ENCODE results near the gene PAIP2. TPM values are rescaled to one million over a fixed set of nuclear protein-coding genes. Genes with fewer than 3 reads are reported as not detected.

The PAIP2 gene
- total RNA-seq, 1 experiment from 2014 or later: 79.4 TPM

GRCh38 chr5:139364466-139364865 lies 22.8 kb downstream of the PAIP2 start:
- TF ChIP-seq SIN3A (IDR thresholded peaks at IDR 0.05; ENCODE audit: borderline replicate concordance, insufficient read depth, low read depth, low read length) (no peak), REST (IDR thresholded peaks at IDR 0.05; ENCODE audit: insufficient read depth in 1 of 2, low read depth in 2 of 2, low read length in 1 of 2) (no peak)
- H3K27me3 ChIP-seq (ENCODE audit: control insufficient read depth, insufficient read depth, low read length): no peaks in the 10 kb centered on the region
- H3K4me1 ChIP-seq (ENCODE audit: control insufficient read depth, insufficient read depth, low read length): no peaks in the 10 kb centered on the region
- peaks cover 17% of the 10 kb centered on the region for H3K36me3 ChIP-seq (ENCODE audit: control insufficient read depth, insufficient read depth, low read length)
- DNase-seq (ENCODE audit: low read depth, low spot score) (no peak), ATAC-seq (no peak)
- intact Hi-C loops (cut with micrococcal nuclease; ENCODE audit: unreplicated experiment): no loop called here
- in situ Hi-C loops (cut with HindIII; ENCODE audit: low pct_unique_long_range_greater_than_20kb, low sequenced_read_pairs): no loop called here
- ChIA-PET POLR2A (no interaction called here), CTCF (no interaction called here)
- no peak overlapping the region for H3K4me3 ChIP-seq (ENCODE audit: low read depth in 2 of 2, low read length in 2 of 2)
- no peaks in the 10 kb centered on the region for H3K9me3 ChIP-seq (ENCODE audit: control insufficient read depth, insufficient read depth, low read depth, low read length)
- H3K27ac ChIP-seq (ENCODE audit: low read length): no peak overlapping the region
- TSS peak; percentile 39 for BruUV-seq (replicated peaks)

- CTCF ChIA-PET: no interaction called here
- Histone ChIP-seq H3K4me3 (ENCODE audit: low read depth in 2 of 2, low read length in 2 of 2) (no peak overlapping the region), H3K36me3 (ENCODE audit: control insufficient read depth, insufficient read depth, low read length) (peaks cover 27% of the 10 kb centered on the region)
These were observed 27.0 kb downstream of the PAIP2 start for GRCh38 chr5:139368613-139369012.

More at GRCh38 chr5:139368613-139369012, 27.0 kb downstream of the PAIP2 start:
- TF ChIP-seq, protein P1, sequence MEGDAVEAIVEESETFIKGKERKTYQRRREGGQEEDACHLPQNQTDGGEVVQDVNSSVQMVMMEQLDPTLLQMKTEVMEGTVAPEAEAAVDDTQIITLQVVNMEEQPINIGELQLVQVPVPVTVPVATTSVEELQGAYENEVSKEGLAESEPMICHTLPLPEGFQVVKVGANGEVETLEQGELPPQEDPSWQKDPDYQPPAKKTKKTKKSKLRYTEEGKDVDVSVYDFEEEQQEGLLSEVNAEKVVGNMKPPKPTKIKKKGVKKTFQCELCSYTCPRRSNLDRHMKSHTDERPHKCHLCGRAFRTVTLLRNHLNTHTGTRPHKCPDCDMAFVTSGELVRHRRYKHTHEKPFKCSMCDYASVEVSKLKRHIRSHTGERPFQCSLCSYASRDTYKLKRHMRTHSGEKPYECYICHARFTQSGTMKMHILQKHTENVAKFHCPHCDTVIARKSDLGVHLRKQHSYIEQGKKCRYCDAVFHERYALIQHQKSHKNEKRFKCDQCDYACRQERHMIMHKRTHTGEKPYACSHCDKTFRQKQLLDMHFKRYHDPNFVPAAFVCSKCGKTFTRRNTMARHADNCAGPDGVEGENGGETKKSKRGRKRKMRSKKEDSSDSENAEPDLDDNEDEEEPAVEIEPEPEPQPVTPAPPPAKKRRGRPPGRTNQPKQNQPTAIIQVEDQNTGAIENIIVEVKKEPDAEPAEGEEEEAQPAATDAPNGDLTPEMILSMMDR (IDR thresholded peaks at IDR 0.05): no peak
- TF ChIP-seq TCF7L2 (IDR thresholded peaks at IDR 0.05; ENCODE audit: low read depth, low read length) (no peak), SIN3A (IDR thresholded peaks at IDR 0.05; ENCODE audit: borderline replicate concordance, insufficient read depth, low read depth, low read length) (no peak), REST (IDR thresholded peaks at IDR 0.05; ENCODE audit: insufficient read depth in 1 of 2, low read depth in 2 of 2, low read length in 1 of 2) (no peak), POLR2AphosphoS5 (IDR thresholded peaks at IDR 0.05; ENCODE audit: low read depth, low read length) (no peak)
- POLR2A ChIA-PET: interaction anchor here (0.6 kb wide), 1 partner anchor 805 kb away, joined by 4 read pairs; no protein-coding TSS in a partner anchor
- H3K27ac ChIP-seq (ENCODE audit: low read length): no peak overlapping the region
- H3K9me3 ChIP-seq (ENCODE audit: control insufficient read depth, insufficient read depth, low read depth, low read length): no peaks in the 10 kb centered on the region
- no TSS peak for BruUV-seq (replicated peaks)
- peaks cover 4% of the 10 kb centered on the region for H3K4me1 ChIP-seq (ENCODE audit: control insufficient read depth, insufficient read depth, low read length)
- ATAC-seq (no peak), DNase-seq (ENCODE audit: low read depth, low spot score) (no peak)
- intact Hi-C loops (cut with micrococcal nuclease; ENCODE audit: unreplicated experiment): no loop called here
- H3K27me3 ChIP-seq (ENCODE audit: control insufficient read depth, insufficient read depth, low read length): no peaks in the 10 kb centered on the region
- in situ Hi-C loops (cut with HindIII; ENCODE audit: low pct_unique_long_range_greater_than_20kb, low sequenced_read_pairs): no loop called here

Data from Panc1 (cell line).